Ovary (tissue), 9 donors: ENCODE results near the gene CPLANE2. TPM values are rescaled to one million over a fixed set of nuclear protein-coding genes. Genes with fewer than 3 reads are reported as not detected.

Source experiments
- DNase-seq, 5 donors: peaks; one replicate each; pipeline ENCODE4 v3.0.0-alpha.2; 2019 to 2020
- H3K27ac ChIP-seq, 2 donors: fragments of 200-600 bp; one replicate each; pipeline versions ENCODE4 v1.5.1 to v1.8.0; 2019 to 2022
- H3K27me3 ChIP-seq: fragments of 200-600 bp; one replicate; pipeline ENCODE4 v1.8.0; 2022
- H3K36me3 ChIP-seq: fragments of 200-600 bp; sonication (generic); one replicate; pipeline ENCODE4 v1.5.1; 2019
- H3K4me1 ChIP-seq: one replicate; pipeline ENCODE4 v1.8.1; 2013; ENCODE audit warnings: mild to moderate bottlenecking, moderate library complexity; ENCODE audit not compliant: insufficient read depth
- H3K4me3 ChIP-seq: fragments of 200-600 bp; sonication (generic); one replicate; pipeline ENCODE4 v1.5.1; 2017
- H3K9me3 ChIP-seq, 2 donors: fragments of 200-600 bp in 1 of 2; sonication (generic) in 1 of 2; one replicate each; pipeline versions ENCODE4 v1.5.1 to v1.8.1; 2013 to 2019; ENCODE audit warnings: mild to moderate bottlenecking in 1 of 2, moderate library complexity in 1 of 2
- CTCF ChIP-seq, 3 donors: fragments of 450-650 bp in 2 of 3; fragments of 200-600 bp in 1 of 3; IDR thresholded peaks; one replicate each; pipeline versions ENCODE4 v1.5.1 to v1.8.0; 2016 to 2022; ENCODE audit warnings: antibody characterized with exemption in 3 of 3, mild to moderate bottlenecking in 1 of 3
- EP300 ChIP-seq: sonication (generic); formaldehyde crosslinking; IDR thresholded peaks from one replicate; pipeline ENCODE4 v1.6.1; 2017; ENCODE audit warnings: antibody characterized with exemption
- POLR2A ChIP-seq: fragments of 450-650 bp; IDR thresholded peaks from one replicate; pipeline ENCODE4 v1.6.1; 2017; ENCODE audit warnings: antibody characterized with exemption, mild to moderate bottlenecking, moderate library complexity
- WGBS, 3 donors: extraction: QIAGEN DNeasy Blood & Tissue Kit in 1 of 3; methylation state at CpG; one replicate each; pipeline versions ENCODE4 v1.1.5 to v1.1.7; 2013 to 2017; 5-methylcytosine and 5-hydroxymethylcytosine counted together
- intact Hi-C, 4 donors: fragments of 100-400 bp; cut with DNase I; formaldehyde crosslinking; loops; one replicate each; pipeline versions ENCODE4 v1.11.0 to v1.15.1; 2022 to 2023
- polyA plus RNA-seq, 2 donors: library from polyadenylated mRNA; stranded (reverse); fragments of 200-250 nt in 1 of 2; fragments of 350-450 nt in 1 of 2; fragmentation: Illumina TruSeq in 1 of 2; extraction: RNeasy Lipid Tissue Mini Kit (QIAGEN cat#74804) in 1 of 2; gene quantifications; one replicate each; pipeline ENCODE4 v1.2.3, GENCODE V29; 2013 to 2014
- total RNA-seq, 7 donors: library from RNA; depleted of rRNA in 2 of 7; stranded (reverse); fragments of >200 nt in 2 of 7; fragmentation: NEBNext Ultra II Directional in 3 of 7; extraction: Animal tissue kit (Norgen Biotek cat#: 25700) in 3 of 7; gene quantifications; one replicate each; pipeline versions ENCODE4 v1.1.0 to v1.2.4, GENCODE V29; 2016 to 2023
- donor health status: DM: no; HTN: no; CAD: no; lungs with moderate emphysema.
- donor health status: DM: no; HTN: no; CAD: no.
- donor health status: Bipolar disorder and iron deficiency.
- donor health status: DM: yes; HTN: yes; CAD: no.
- donor health status: DM: no; HTN: no; CAD: no.
- donor health status: DM: yes; HTN: yes; CAD: no.

The CPLANE2 gene
- total and polyA plus RNA-seq, 9 donors: 2.6 to 12.4 (median 9.8) TPM

- Histone ChIP-seq H3K4me1 (peaks cover 2% of the 10 kb centered on the region), H3K9me3 (no peaks in the 10 kb centered on the region), H3K36me3 (no peaks in the 10 kb centered on the region), H3K4me3 (no peak overlapping the region), H3K27ac (no peak overlapping the region), H3K27me3 (no peaks in the 10 kb centered on the region)
- DNase-seq: no peak
- intact Hi-C loops: no loop called here
- no peak for TF ChIP-seq CTCF (IDR thresholded peaks at IDR 0.05)
- TF ChIP-seq EP300: no peak
- TF ChIP-seq POLR2A: no peak
- 72 to 89% (median 81%) methylated on average over 6 of the region's 6 CpGs for WGBS, 3 donors
Measured at GRCh38 chr1:16276302-16277030, 39.5 kb upstream of the CPLANE2 start.

- Histone ChIP-seq H3K9me3 (no peaks in the 10 kb centered on the region), H3K36me3 (no peaks in the 10 kb centered on the region), H3K4me1 (peaks cover 2% of the 10 kb centered on the region), H3K4me3 (no peak overlapping the region), H3K27me3 (no peaks in the 10 kb centered on the region), H3K27ac (no peak overlapping the region)
- intact Hi-C loops: no loop called here
- WGBS, 3 donors: 73 to 86% (median 78%) methylated on average over 7 of the region's 7 CpGs
- no peak for TF ChIP-seq CTCF (IDR thresholded peaks at IDR 0.05)
- no peak for TF ChIP-seq EP300
- TF ChIP-seq POLR2A: no peak
- no peak for DNase-seq
Measured at GRCh38 chr1:16275591-16275990, 38.6 kb upstream of the CPLANE2 start.

GRCh38 chr1:16267690-16268180, 30.8 kb upstream of the CPLANE2 start:
- no peaks in the 10 kb centered on the region for H3K9me3 ChIP-seq
- H3K36me3 ChIP-seq: no peaks in the 10 kb centered on the region
- no peak overlapping the region for H3K27ac ChIP-seq
- no peak for TF ChIP-seq CTCF (IDR thresholded peaks at IDR 0.05)
- no peak for TF ChIP-seq EP300
- no peak for TF ChIP-seq POLR2A
- intact Hi-C loops: no loop called here
- no peak for DNase-seq
- H3K27me3 ChIP-seq: no peaks in the 10 kb centered on the region
- H3K4me3 ChIP-seq: no peak overlapping the region
- H3K4me1 ChIP-seq: peaks cover 1% of the 10 kb centered on the region

GRCh38 chr1:16266411-16267118, 29.6 kb upstream of the CPLANE2 start:
- TF ChIP-seq CTCF (IDR thresholded peaks at IDR 0.05): no peak
- TF ChIP-seq EP300: no peak
- TF ChIP-seq POLR2A: no peak
- intact Hi-C loops: no loop called here
- Histone ChIP-seq H3K4me1 (peaks cover 1% of the 10 kb centered on the region), H3K9me3 (no peaks in the 10 kb centered on the region), H3K27me3 (no peaks in the 10 kb centered on the region), H3K36me3 (no peaks in the 10 kb centered on the region), H3K27ac (no peak overlapping the region), H3K4me3 (no peak overlapping the region)
- 56 to 74% (median 58%) methylated on average over 4 of the region's 4 CpGs for WGBS, 3 donors
- no peak for DNase-seq
